Right ventricle myocardium inferior (tissue), 1 donor: ENCODE results near the gene USH2A. TPM values are rescaled to one million over a fixed set of nuclear protein-coding genes. Genes with fewer than 3 reads are reported as not detected.

ENCODE experiments used
- ATAC-seq: fragments of 200-7000 bp; cut with Tn5 transposase; one replicate; pipeline ENCODE4 v1.9.1; 2020; ENCODE audit warnings: mild to moderate bottlenecking, moderate library complexity
- DNase-seq: peaks from one replicate; pipeline ENCODE4 v3.0.0; 2021; ENCODE audit errors: missing footprints
- intact Hi-C: fragments of 100-400 bp; cut with DNase I; formaldehyde crosslinking; loops from one replicate; pipeline ENCODE4 v1.11.0; 2022
- total RNA-seq: library from RNA; stranded (reverse); fragmentation: NEBNext Ultra II Directional; extraction: Animal tissue kit (Norgen Biotek cat#: 25700); gene quantifications from one replicate; pipeline ENCODE4 v1.2.1, GENCODE V29; 2021
- donor health status: DM: no; HTN: yes; CAD: no; lungs with severe emphysema.

Gene USH2A
- total RNA-seq, 1 donor from 2014 or later = 1.3 TPM

GRCh38 chr1:216216305-216216704 is 206.9 kb downstream of the USH2A start:
- no peak for DNase-seq
- intact Hi-C loops = no loop called here
- no peak for ATAC-seq

DNA sequence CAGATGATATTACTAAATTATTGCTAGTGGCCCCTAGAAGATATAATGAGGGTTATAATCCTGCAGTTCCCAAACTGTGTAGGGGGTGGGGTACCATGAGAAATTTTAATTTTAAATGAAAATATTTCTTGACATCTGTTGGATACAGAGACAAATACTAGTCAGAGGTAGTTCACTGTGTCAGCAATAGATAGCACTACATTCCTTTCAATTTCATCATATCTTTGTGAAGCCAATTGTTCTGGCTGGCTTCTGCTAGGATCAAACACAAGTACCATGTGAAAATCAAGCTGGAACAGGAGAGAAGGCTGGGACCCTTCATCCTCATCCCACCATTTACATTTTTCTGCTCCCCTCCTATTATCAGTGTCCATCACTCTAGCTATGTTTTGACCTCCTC is 208.1 kb downstream of the USH2A start:
- intact Hi-C loops = no loop called here
- DNase-seq (no peak), ATAC-seq (no peak)

DNA sequence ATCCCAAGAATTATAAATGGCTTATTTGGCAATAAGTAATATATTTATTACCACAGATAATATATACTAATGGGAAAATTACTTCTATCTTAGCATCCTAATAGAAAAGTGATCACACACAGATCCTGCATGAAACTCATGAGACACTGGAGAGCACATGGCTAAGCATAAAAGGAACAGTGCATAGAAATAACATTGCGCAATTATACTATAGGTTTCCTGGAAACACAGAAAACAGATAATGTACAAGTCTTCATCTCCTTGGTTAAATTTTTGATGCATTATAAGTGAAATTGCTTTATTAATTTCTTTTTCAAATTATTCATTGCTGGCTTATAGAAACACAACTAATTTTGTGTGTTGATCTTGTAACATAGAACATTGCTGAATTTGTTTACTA is 210.4 kb downstream of the USH2A start:
- intact Hi-C loops = no loop called here
- ATAC-seq (no peak), DNase-seq (no peak)

- intact Hi-C loops = no loop called here
- DNase-seq (no peak), ATAC-seq (no peak)
Measured at GRCh38 chr1:216210081-216210480, 213.2 kb downstream of the USH2A start.

GRCh38 chr1:216209125-216209524 is 214.1 kb downstream of the USH2A start:
- intact Hi-C loops = no loop called here
- DNase-seq = no peak
- ATAC-seq = no peak

GRCh38 chr1:216207154-216207553 is 216.1 kb downstream of the USH2A start:
- ATAC-seq = no peak
- intact Hi-C loops = no loop called here

GRCh38 chr1:216205176-216205575 is 218.1 kb downstream of the USH2A start:
- ATAC-seq (no peak), DNase-seq (no peak)
- intact Hi-C loops = no loop called here

More at GRCh38 chr1:216207154-216207553, 216.1 kb downstream of the USH2A start:
- DNase-seq = no peak

GRCh38 chr1:216201946-216202345 is 221.3 kb downstream of the USH2A start:
- intact Hi-C loops = no loop called here
- DNase-seq (no peak), ATAC-seq (no peak)

DNA sequence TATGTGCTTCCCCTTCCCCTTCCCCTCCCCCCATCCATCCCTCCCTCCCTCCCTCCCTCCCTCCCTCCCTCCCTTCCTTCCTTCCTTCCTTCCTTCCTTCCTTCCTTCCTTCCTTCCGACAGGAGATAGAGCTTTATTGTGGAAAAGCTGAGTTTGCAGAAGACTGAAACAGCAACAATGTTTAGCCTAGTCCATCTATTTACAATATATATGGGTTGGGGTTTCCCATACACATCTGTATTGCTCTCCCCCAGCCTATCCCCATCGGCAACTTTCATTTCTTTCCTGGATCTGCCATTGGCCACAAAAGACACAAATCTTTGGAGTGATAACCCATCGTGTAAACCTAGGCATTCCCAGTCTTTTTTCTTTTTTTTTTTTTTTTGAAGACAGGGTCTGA is 222.3 kb downstream of the USH2A start:
- DNase-seq (no peak), ATAC-seq (no peak)
- intact Hi-C loops = no loop called here

DNA sequence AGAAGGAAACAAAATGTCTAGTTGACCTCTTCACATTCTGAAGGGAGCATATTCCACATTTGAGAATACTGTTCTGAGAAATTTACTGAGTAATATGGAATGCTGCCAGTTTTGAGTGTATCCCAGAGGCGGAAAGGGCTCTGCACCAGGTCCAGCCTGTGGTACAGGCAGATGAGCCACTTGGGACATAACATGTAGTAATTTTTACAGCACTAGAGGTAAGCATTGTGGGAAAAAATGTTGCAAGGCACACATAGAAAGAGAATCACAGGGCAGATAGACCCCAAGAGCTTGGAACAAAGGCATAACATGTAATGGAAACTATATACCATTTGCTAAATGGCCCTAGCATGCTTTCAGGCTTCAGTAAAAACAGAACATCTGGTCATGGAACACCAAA is 228.5 kb downstream of the USH2A start:
- DNase-seq = no peak
- ATAC-seq = no peak
- intact Hi-C loops = no loop called here

DNA sequence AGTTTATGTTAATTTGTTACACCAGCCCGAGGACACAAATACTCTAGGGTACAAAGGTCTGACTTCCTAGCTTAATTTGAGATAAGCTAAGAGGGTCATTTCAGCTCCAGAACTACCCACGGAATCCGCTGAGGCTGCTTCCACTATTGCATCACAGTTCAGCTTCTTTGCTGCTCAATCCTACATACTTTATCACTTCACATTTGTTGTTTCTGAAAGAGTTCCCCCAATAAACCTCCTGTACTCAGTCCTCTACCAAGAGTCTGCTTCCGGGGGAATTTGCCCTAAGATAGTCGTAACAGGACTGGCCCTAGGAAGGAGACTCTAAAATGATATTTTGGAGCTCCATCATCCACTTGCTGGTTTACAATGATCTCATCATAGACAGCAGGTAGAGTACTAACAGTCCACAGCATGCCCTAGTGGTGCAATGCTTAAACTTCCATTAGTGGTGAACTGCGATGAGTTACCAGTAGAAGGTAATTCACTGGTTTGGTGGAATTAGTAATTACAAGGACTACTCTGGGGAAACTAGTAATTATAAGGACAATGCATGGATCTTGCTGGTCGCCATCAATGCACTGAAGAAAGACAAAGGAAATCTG is 229.3 kb downstream of the USH2A start:
- DNase-seq (no peak), ATAC-seq (no peak)
- intact Hi-C loops = no loop called here

GRCh38 chr1:216190438-216190837 is 232.8 kb downstream of the USH2A start:
- intact Hi-C loops = no loop called here
- DNase-seq (no peak), ATAC-seq (no peak)

- DNase-seq (no peak), ATAC-seq (no peak)
- intact Hi-C loops = no loop called here
Measured at GRCh38 chr1:216186816-216187215, 236.4 kb downstream of the USH2A start.

DNA sequence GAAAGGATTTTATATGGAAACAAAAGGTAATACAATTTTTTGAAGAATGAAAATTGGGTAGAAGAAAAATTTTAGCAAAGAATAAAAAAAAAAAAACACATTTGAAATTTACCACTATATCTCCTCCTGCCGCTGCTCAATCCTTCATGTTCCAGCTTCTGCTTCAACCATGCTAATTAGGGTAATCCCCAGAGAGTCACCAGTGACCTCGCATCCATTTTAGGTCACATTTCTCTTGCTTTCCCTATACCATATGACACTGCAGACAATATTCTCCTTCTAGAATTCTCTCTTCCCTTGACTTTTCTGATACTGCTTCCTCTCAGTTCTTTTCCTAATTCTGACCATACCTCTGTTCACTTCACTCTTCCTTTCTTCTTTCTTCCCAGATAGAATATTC is 237.1 kb downstream of the USH2A start:
- ATAC-seq = no peak
- no peak for DNase-seq
- intact Hi-C loops = no loop called here

- DNase-seq (no peak), ATAC-seq (no peak)
- intact Hi-C loops = no loop called here
Measured at GRCh38 chr1:216184126-216184680, 239.0 kb downstream of the USH2A start.

DNA sequence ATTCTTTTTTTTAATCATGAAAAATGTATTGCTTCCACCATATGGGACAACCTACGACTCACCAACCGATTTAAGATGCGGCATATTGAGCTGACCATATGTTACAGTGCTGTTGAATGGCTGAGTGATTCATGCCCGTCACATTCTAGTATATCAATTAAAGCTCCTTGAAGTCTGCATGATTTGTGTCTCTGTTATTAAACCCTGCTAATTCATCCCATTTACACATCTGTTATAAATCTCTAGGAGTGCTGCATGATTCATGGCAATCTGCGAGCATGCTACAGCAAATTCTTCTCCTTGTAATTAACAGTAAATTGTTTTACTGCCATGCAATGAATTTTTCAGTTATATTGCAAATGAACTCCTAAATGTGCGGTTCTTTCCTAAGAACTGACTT is 239.8 kb downstream of the USH2A start:
- intact Hi-C loops = no loop called here
- DNase-seq (no peak), ATAC-seq (no peak)

DNA sequence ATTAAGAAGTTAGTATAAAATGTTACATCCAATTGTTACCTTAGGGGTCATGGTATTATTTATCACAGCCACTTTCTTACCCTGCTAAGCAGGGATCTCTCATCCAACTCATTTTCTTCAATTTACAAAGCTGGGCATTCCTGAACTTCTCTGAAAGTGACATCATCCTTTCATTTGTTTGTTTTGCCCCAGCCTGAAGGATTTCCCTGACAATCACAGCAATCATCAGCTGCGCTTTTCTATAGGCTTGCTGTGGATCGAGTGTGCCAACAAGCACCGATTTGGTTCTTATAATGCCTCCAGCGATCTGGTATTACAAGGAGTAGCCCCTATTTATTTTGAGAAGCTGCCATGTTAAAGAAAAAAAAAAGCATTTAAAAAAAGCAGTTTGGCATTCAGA is 240.2 kb downstream of the USH2A start:
- intact Hi-C loops = no loop called here
- no peak for DNase-seq
- no peak for ATAC-seq

- DNase-seq (no peak), ATAC-seq (no peak)
- intact Hi-C loops = no loop called here
Measured at GRCh38 chr1:216181590-216181989, 241.7 kb downstream of the USH2A start.

GRCh38 chr1:216178281-216178680 is 245.0 kb downstream of the USH2A start:
- no peak for DNase-seq
- ATAC-seq = no peak

GRCh38 chr1:216176970-216177369 is 246.3 kb downstream of the USH2A start:
- no peak for ATAC-seq
- DNase-seq = no peak
- intact Hi-C loops = no loop called here

More at GRCh38 chr1:216178281-216178680, 245.0 kb downstream of the USH2A start:
- intact Hi-C loops = no loop called here

DNA sequence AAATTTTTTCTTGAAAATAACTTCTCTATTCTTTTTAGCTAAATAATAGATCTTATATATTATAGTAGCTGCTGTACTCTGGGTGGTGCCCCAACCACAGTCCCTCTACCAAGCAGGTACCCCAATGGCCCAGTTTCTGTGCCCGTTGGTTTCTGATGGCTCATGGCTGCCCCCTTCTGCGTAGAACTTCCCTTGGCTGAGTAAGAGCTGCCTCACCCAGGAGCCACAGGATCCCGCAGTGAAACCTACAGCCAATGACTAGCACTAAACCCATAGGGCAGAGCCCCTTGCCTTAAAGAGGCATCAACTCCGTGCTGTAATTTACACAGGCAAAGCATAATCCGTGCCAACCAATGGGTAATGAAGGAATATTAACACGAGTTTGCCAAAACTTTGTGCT is 247.5 kb downstream of the USH2A start:
- intact Hi-C loops = no loop called here
- DNase-seq (no peak), ATAC-seq (no peak)
